ENCODE results near the gene SLX4IP. TPM values are rescaled to one million over a fixed set of nuclear protein-coding genes. Genes with fewer than 3 reads are reported as not detected.

SLX4IP gene
- total RNA-seq, 1 experiment from 2014 or later, result 11.1 TPM

GRCh38 chr20:10495173-10495572 is 60.1 kb downstream of the SLX4IP start:
- peaks cover 8 to 13% of the 10 kb centered on the region in 2 experiments; a peak in 3 of 4 replicates for H3K4me1 ChIP-seq (ENCODE audit: control insufficient read depth in 1 of 2, insufficient read depth in 2 of 2, low read length in 2 of 2)
- H3K9ac ChIP-seq (ENCODE audit: low read length), result no peak overlapping the region
- DNase-seq (ENCODE audit: low read depth, low spot score) (no peak), ATAC-seq (no peak)
- H3K4me2 ChIP-seq (ENCODE audit: low read length), result no peak overlapping the region
- TF ChIP-seq POLR2A (IDR thresholded peaks at IDR 0.05; ENCODE audit: borderline replicate concordance, extremely low read depth, insufficient read depth, insufficient read length) (no peak), MAX (IDR thresholded peaks at IDR 0.05) (no peak), SRF (IDR thresholded peaks at IDR 0.05; ENCODE audit: low read depth) (no peak)
- no peak overlapping the region for H2AFZ ChIP-seq (ENCODE audit: low read depth, low read length, poor library complexity, severe bottlenecking)
- CTCF ChIA-PET, result no interaction called here
- no TSS peak for BruUV-seq (replicated peaks)
- no peaks in the 10 kb centered on the region for H3K27me3 ChIP-seq (ENCODE audit: insufficient read depth, low read length)
- H3K36me3 ChIP-seq (ENCODE audit: control insufficient read depth in 1 of 2, insufficient read depth in 2 of 2, low read length in 2 of 2), result no peaks in the 10 kb centered on the region
- POLR2A ChIA-PET, result no interaction called here
- intact Hi-C loops (cut with micrococcal nuclease), result no loop called here
- H4K20me1 ChIP-seq (ENCODE audit: insufficient read depth), result no peaks in the 10 kb centered on the region
- H3K9me2 ChIP-seq (ENCODE audit: insufficient read depth), result no peaks in the 10 kb centered on the region; the same call in 1 of the 2 replicates
- no peaks in the 10 kb centered on the region for H3K9me3 ChIP-seq (ENCODE audit: control insufficient read depth in 1 of 2, insufficient read depth in 1 of 2, low read depth in 1 of 2, low read length in 2 of 2)
- RAD21 ChIA-PET (ENCODE audit: low non-redundant PET in 1 of 2, low total read pairs in 2 of 2, uncharacterized antibody in 2 of 2, unreplicated experiment in 2 of 2), result no interaction called here
- no peak overlapping the region for H3K27ac ChIP-seq (ENCODE audit: low read depth, low read length)
- H3K79me2 ChIP-seq (ENCODE audit: insufficient read depth, low read length), result peaks cover 14% of the 10 kb centered on the region
- H3K4me3 ChIP-seq (replicated peaks in 1 of 2; ENCODE audit: low read depth in 1 of 2, low read length in 2 of 2), result no peak overlapping the region

GRCh38 chr20:10496465-10496864 is 61.4 kb downstream of the SLX4IP start:
- CTCF ChIA-PET, result no interaction called here
- ATAC-seq, result no peak
- Histone ChIP-seq H3K9ac (ENCODE audit: low read length) (no peak overlapping the region), H3K27ac (ENCODE audit: low read depth, low read length) (no peak overlapping the region), H3K4me1 (ENCODE audit: control insufficient read depth in 1 of 2, insufficient read depth in 2 of 2, low read length in 2 of 2) (peaks cover 7 to 8% of the 10 kb centered on the region in 2 experiments; a peak in 1 of 4 replicates), H3K27me3 (ENCODE audit: insufficient read depth, low read length) (no peaks in the 10 kb centered on the region), H3K9me3 (ENCODE audit: control insufficient read depth in 1 of 2, insufficient read depth in 1 of 2, low read depth in 1 of 2, low read length in 2 of 2) (no peaks in the 10 kb centered on the region), H3K36me3 (ENCODE audit: control insufficient read depth in 1 of 2, insufficient read depth in 2 of 2, low read length in 2 of 2) (no peaks in the 10 kb centered on the region), H3K4me2 (ENCODE audit: low read length) (no peak overlapping the region), H3K79me2 (ENCODE audit: insufficient read depth, low read length) (peaks cover 14% of the 10 kb centered on the region), H3K4me3 (replicated peaks in 1 of 2; ENCODE audit: low read depth in 1 of 2, low read length in 2 of 2) (no peak overlapping the region), H3K9me2 (ENCODE audit: insufficient read depth) (no peaks in the 10 kb centered on the region; the same call in 1 of the 2 replicates), H4K20me1 (ENCODE audit: insufficient read depth) (no peaks in the 10 kb centered on the region), H2AFZ (ENCODE audit: low read depth, low read length, poor library complexity, severe bottlenecking) (no peak overlapping the region)
- TF ChIP-seq EGR1 (IDR thresholded peaks at IDR 0.05; ENCODE audit: low read depth) (no peak), RAD21 (IDR thresholded peaks at IDR 0.05; ENCODE audit: low read depth) (no peak), ATF3 (IDR thresholded peaks at IDR 0.05) (no peak), ZFX (IDR thresholded peaks at IDR 0.05) (no peak), TCF7L2 (IDR thresholded peaks at IDR 0.05; ENCODE audit: borderline replicate concordance, extremely low read depth, insufficient read depth, insufficient read length) (no peak), SIN3A (IDR thresholded peaks at IDR 0.05; ENCODE audit: low read depth) (no peak), EZH2 (IDR thresholded peaks at IDR 0.05) (no peak), CEBPB (IDR thresholded peaks at IDR 0.05; ENCODE audit: low read depth) (no peak), POLR2A (IDR thresholded peaks at IDR 0.05; ENCODE audit: borderline replicate concordance, extremely low read depth, insufficient read depth, insufficient read length) (no peak), CBX3 (IDR thresholded peaks at IDR 0.05; ENCODE audit: low read depth) (no peak), JUND (IDR thresholded peaks at IDR 0.05) (no peak), SRF (IDR thresholded peaks at IDR 0.05; ENCODE audit: low read depth) (no peak), MAX (IDR thresholded peaks at IDR 0.05) (no peak)
- POLR2A ChIA-PET, result no interaction called here
- intact Hi-C loops (cut with micrococcal nuclease), result no loop called here
- RAD21 ChIA-PET (ENCODE audit: low non-redundant PET in 1 of 2, low total read pairs in 2 of 2, uncharacterized antibody in 2 of 2, unreplicated experiment in 2 of 2), result interaction anchor here in 1 of 2 experiments (0.7 kb wide), 1 partner anchor 10 kb away, joined by 4 read pairs; no protein-coding TSS in a partner anchor
- no peak for DNase-seq (ENCODE audit: low read depth, low spot score)
- BruUV-seq (replicated peaks), result no TSS peak

Measured in HCT116 (cell line).